Osteoblast (primary cell): ENCODE measurements around the gene GDF2. TPM values are rescaled to one million over a fixed set of nuclear protein-coding genes. Genes with fewer than 3 reads are reported as not detected.

Source experiments
- DNase-seq: peaks from one replicate; pipeline ENCODE4 v3.0.0; 2011; ENCODE audit warnings: low spot score, mixed read lengths; ENCODE audit not compliant: insufficient read length; ENCODE audit errors: missing footprints
- H2AFZ ChIP-seq: 2 replicates; pipeline ENCODE4 v1.6.0; 2011; ENCODE audit warnings: mild to moderate bottlenecking, low read length
- H3K27ac ChIP-seq: 2 replicates; pipeline ENCODE4 v1.5.1; 2011; ENCODE audit warnings: mild to moderate bottlenecking, low read depth, low read length, moderate library complexity
- H3K27me3 ChIP-seq: 2 replicates; pipeline ENCODE4 v1.6.0; 2012; ENCODE audit warnings: mild to moderate bottlenecking, control low read depth, inconsistent platforms, low read length, moderate library complexity; ENCODE audit not compliant: insufficient read depth
- H3K36me3 ChIP-seq: 2 replicates; pipeline ENCODE4 v1.5.1; 2011; ENCODE audit warnings: mild to moderate bottlenecking, low read length, control low read depth, moderate library complexity; ENCODE audit not compliant: insufficient read depth
- H3K4me1 ChIP-seq: 2 replicates; pipeline ENCODE4 v1.5.1; 2011; ENCODE audit warnings: mild to moderate bottlenecking, low read length, control low read depth, moderate library complexity; ENCODE audit not compliant: insufficient read depth
- H3K4me2 ChIP-seq: 2 replicates; pipeline ENCODE4 v1.6.0; 2011; ENCODE audit warnings: mild to moderate bottlenecking, low read length; ENCODE audit not compliant: insufficient read depth
- H3K4me3 ChIP-seq: fragments of 200-600 bp; sonication (generic); 3 replicates; pipeline ENCODE4 v1.5.1; 2012; ENCODE audit warnings: mild to moderate bottlenecking, low read length, inconsistent platforms; ENCODE audit not compliant: insufficient read depth
- H3K79me2 ChIP-seq: 2 replicates; pipeline ENCODE4 v1.6.0; 2012; ENCODE audit warnings: mild to moderate bottlenecking, low read length, control low read depth, inconsistent platforms; ENCODE audit not compliant: insufficient read depth
- H3K9me3 ChIP-seq: 2 replicates; pipeline ENCODE4 v1.5.1; 2011; ENCODE audit warnings: low read depth, low read length, control low read depth
- H4K20me1 ChIP-seq: 2 replicates; pipeline ENCODE4 v1.6.0; 2012; ENCODE audit warnings: mild to moderate bottlenecking, low read length, control low read depth; ENCODE audit not compliant: insufficient read depth
- CTCF ChIP-seq: IDR thresholded peaks from 2 replicates; pipeline ENCODE4 v1.5.1; 2011; ENCODE audit warnings: mild to moderate bottlenecking, low read depth, low read length, moderate library complexity; ENCODE audit errors: extremely low read depth
- total RNA-seq: library from RNA; depleted of rRNA; stranded (reverse); fragments of >200 nt; gene quantifications from 2 replicates; pipeline ENCODE4 v1.2.3, GENCODE V29; 2012

GDF2 gene
- total RNA-seq, 1 donor, result not detected

GRCh38 chr10:47290338-47290737 lies 31.9 kb upstream of the GDF2 start:
- Histone ChIP-seq H3K4me2 (no peak overlapping the region), H3K27ac (no peak overlapping the region), H3K36me3 (no peaks in the 10 kb centered on the region), H2AFZ (no peak overlapping the region), H3K9me3 (no peaks in the 10 kb centered on the region), H4K20me1 (no peaks in the 10 kb centered on the region), H3K79me2 (no peaks in the 10 kb centered on the region), H3K4me1 (no peaks in the 10 kb centered on the region), H3K27me3 (peaks cover 4% of the 10 kb centered on the region), H3K4me3 (no peak overlapping the region)
- TF ChIP-seq CTCF, result no peak
- DNase-seq, result no peak

GRCh38 chr10:47291682-47292081 lies 30.6 kb upstream of the GDF2 start:
- H3K27me3 ChIP-seq, result peaks cover 17% of the 10 kb centered on the region
- no peaks in the 10 kb centered on the region for H3K36me3 ChIP-seq
- no peak for DNase-seq
- no peak overlapping the region for H3K4me3 ChIP-seq
- no peak overlapping the region for H3K4me2 ChIP-seq
- H3K79me2 ChIP-seq, result no peaks in the 10 kb centered on the region
- no peaks in the 10 kb centered on the region for H3K4me1 ChIP-seq
- no peak for TF ChIP-seq CTCF
- H2AFZ ChIP-seq, result no peak overlapping the region
- no peaks in the 10 kb centered on the region for H4K20me1 ChIP-seq
- no peak overlapping the region for H3K27ac ChIP-seq
- H3K9me3 ChIP-seq, result no peaks in the 10 kb centered on the region

GRCh38 chr10:47294057-47294456 lies 28.2 kb upstream of the GDF2 start:
- no peaks in the 10 kb centered on the region for H3K79me2 ChIP-seq
- H3K4me1 ChIP-seq, result no peaks in the 10 kb centered on the region
- no peak overlapping the region for H3K4me3 ChIP-seq
- H4K20me1 ChIP-seq, result no peaks in the 10 kb centered on the region
- H3K9me3 ChIP-seq, result no peaks in the 10 kb centered on the region
- no peak for TF ChIP-seq CTCF
- no peak overlapping the region for H3K27ac ChIP-seq
- DNase-seq, result no peak
- H3K4me2 ChIP-seq, result no peak overlapping the region
- peaks cover 39% of the 10 kb centered on the region for H3K27me3 ChIP-seq
- no peak overlapping the region for H2AFZ ChIP-seq
- no peaks in the 10 kb centered on the region for H3K36me3 ChIP-seq

- Histone ChIP-seq H3K4me2 (no peak overlapping the region), H3K4me3 (no peak overlapping the region), H3K27me3 (peaks cover 44% of the 10 kb centered on the region), H3K9me3 (no peaks in the 10 kb centered on the region), H3K27ac (no peak overlapping the region), H2AFZ (no peak overlapping the region), H3K36me3 (no peaks in the 10 kb centered on the region), H3K79me2 (no peaks in the 10 kb centered on the region), H3K4me1 (no peaks in the 10 kb centered on the region), H4K20me1 (no peaks in the 10 kb centered on the region)
- no peak for DNase-seq
- no peak for TF ChIP-seq CTCF
Observed at GRCh38 chr10:47294501-47294900, 27.8 kb upstream of the GDF2 start.
